RWPE1 (cell line): ENCODE results near the gene FAM50A.
A peak's percentile ranks its signal among the peaks of the same experiment; 100 is the strongest.

ENCODE experiments used
- CTCF ChIA-PET: fragments of 350-600 bp; sonication (Branson Sonifier 250); formaldehyde crosslinking; extraction: SDS; loops from one replicate; lab custom pipeline; 2021; lab: Yijun Ruan, JAX
- POLR2A ChIA-PET: fragments of 400-600 bp; formaldehyde crosslinking; extraction: SDS; loops from one replicate; lab custom pipeline; 2020; ENCODE audit warnings: antibody characterized with exemption; ENCODE audit not compliant: low non-redundant PET; lab: Yijun Ruan, JAX
- DNase-seq: peaks from one replicate; pipeline ENCODE4 v3.0.0; 2012; ENCODE audit warnings: low spot score
- H3K27ac ChIP-seq: fragments of 450-650 bp; 2 replicates; pipeline ENCODE4 v1.5.1; 2017
- TF ChIP-seq, protein P1 (sequence below): fragments of 450-650 bp; conservative IDR thresholded peaks from 2 replicates; pipeline ENCODE4 v1.5.1; 2017; ENCODE audit warnings: low read depth, mild to moderate bottlenecking

FAM50A gene

DNA sequence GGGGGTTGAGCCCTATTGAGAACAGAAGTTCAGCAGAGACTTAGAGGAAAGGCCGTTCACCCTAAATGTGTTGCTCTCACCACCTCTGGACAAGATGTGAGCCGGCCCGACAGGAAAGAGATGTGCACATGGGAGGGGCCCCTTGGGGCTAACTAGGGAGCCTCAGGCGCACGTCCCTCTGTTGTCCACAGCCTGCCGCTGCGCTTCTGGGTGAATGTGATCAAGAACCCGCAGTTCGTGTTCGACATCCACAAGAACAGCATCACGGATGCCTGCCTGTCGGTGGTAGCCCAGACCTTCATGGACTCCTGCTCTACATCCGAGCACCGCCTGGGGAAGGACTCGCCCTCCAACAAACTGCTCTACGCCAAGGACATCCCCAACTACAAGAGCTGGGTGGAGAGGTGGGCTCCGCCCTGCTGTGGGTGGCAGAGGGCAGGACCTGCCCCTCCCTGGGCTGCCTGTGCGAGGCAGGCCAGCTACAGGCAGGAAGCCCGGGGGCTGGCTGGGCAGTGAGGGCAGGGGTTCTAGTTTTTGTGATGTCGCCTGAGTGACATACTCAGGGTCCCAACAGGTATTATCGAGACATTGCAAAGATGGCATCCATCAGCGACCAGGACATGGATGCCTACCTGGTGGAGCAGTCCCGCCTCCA, 27.1 kb downstream of the FAM50A start:
- ChIA-PET CTCF (no interaction called here), POLR2A (no interaction called here)
- H3K27ac ChIP-seq: no peak overlapping the region
- no peak for DNase-seq
- TF ChIP-seq, protein P1, sequence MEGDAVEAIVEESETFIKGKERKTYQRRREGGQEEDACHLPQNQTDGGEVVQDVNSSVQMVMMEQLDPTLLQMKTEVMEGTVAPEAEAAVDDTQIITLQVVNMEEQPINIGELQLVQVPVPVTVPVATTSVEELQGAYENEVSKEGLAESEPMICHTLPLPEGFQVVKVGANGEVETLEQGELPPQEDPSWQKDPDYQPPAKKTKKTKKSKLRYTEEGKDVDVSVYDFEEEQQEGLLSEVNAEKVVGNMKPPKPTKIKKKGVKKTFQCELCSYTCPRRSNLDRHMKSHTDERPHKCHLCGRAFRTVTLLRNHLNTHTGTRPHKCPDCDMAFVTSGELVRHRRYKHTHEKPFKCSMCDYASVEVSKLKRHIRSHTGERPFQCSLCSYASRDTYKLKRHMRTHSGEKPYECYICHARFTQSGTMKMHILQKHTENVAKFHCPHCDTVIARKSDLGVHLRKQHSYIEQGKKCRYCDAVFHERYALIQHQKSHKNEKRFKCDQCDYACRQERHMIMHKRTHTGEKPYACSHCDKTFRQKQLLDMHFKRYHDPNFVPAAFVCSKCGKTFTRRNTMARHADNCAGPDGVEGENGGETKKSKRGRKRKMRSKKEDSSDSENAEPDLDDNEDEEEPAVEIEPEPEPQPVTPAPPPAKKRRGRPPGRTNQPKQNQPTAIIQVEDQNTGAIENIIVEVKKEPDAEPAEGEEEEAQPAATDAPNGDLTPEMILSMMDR: no peak

DNA sequence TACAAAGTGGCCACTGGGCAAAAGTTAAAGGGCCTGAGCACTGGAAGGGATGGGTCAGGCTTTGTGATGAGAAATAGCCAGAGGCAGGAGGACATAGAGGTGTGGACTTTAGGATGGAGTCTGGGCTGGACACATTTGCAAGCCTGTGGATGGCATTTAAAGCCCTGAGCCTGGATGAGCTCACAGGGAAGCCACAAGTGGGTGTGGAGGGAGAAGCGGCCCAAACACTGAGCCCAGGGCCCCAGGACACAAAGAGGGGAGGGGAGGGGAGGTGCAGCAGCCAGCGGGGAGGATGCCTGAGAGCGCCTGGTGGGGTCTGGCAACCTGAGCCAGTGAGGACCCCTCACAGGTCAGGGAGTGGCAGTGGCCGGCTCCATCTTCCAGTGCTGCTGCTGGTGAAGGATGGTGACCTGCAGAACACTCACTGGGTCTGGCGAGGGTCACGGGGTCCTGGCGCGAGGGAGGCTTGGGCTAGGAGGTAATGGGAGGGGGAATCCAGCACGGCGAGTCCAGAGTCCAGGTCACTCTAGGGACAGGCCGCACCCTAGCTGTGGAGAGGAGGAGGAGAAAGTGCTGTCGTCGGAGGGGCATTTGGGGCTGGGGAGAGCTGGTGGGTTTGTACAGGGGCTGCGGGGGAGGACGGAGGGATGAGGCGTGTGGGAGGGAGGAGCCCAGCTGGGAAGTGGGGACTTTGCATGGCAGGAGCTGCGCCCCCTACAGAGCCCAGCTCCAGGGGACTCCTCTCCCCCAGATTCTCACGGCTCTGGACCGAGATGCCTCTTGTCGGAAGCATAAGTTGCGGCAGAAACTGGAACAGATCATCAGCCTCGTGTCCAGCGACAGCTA, 28.1 kb downstream of the FAM50A start:
- TF ChIP-seq, protein P1: no peak
- ChIA-PET POLR2A (no interaction called here), CTCF (interaction anchor here (0.7 kb wide), 1 partner anchor 9 kb away, joined by 3 read pairs; no protein-coding TSS in a partner anchor)
- 0 out of 2 replicates have a peak overlapping the region, but pooled peaks have one; percentile 24 for H3K27ac ChIP-seq
- no peak for DNase-seq

DNA sequence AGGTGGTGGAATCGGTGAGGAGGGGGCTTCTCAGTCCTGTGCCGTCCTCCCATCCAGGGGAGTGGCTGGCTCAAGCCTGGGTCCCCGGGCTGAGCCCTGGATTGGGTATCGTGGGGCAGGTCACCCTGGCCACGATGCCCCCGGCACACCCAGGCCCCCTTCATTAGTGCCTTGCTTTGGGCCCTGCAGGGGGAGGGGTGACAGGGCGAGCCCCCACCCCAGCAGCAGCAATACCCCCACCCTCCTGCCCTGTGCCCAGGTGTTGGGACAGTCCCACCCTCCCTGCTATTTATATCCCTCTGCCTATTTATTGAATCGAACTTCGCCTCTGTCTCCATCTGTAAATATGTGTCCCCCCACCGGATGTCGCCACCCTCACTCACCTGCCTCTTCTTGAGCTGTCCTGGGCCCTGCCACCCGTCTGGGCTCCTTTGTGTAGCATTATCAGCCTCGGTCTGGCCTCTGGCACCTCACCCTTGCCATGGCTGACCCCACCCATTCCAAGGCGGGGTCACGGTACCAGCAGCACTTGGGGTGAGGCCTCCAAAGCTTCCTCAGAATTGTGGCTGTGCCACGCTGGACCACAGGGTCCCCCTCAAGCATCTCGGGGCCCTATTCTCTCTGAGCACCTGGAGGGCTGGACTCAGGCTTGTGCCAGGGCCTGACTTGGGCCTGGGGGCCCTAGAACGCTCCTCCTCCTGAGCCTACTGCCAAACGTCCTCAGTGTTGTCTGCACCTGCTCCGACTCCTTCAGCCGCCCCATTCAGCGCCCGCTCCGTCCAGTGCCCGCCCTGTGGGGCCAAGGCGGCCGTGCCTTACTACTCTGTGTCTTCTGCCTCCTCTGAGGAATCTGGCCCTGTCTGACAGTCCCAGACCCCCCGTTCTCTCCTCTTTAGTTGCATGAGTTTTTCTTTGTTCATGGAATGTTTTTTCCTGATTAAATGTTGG, 29.0 kb downstream of the FAM50A start:
- ChIA-PET CTCF (no interaction called here), POLR2A (no interaction called here)
- DNase-seq: no peak
- TF ChIP-seq, protein P1: no peak
- H3K27ac ChIP-seq: peak overlapping the region; percentile 24

DNA sequence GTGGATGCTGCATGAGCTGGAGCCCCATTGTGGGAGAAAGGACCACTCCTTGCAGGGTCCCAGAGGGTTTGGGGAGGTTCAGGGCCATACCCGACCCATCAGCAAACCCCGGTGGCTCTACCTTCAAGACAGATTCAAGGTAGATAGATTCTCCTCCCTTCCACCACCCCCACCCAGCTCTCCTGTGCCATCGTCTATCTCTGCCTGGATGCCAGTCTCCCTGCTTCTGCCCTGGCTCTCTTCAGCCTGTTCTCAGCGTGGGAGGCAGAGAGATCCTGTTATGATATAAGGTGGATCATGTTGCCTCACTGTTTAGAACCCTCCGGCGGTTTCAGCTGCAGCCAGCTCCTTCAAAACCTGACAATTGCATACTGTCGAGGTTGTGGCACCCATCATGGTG, 29.7 kb downstream of the FAM50A start:
- ChIA-PET POLR2A (no interaction called here), CTCF (no interaction called here)
- TF ChIP-seq, protein P1: no peak
- DNase-seq: no peak
- H3K27ac ChIP-seq: peak overlapping the region; percentile 24

DNA sequence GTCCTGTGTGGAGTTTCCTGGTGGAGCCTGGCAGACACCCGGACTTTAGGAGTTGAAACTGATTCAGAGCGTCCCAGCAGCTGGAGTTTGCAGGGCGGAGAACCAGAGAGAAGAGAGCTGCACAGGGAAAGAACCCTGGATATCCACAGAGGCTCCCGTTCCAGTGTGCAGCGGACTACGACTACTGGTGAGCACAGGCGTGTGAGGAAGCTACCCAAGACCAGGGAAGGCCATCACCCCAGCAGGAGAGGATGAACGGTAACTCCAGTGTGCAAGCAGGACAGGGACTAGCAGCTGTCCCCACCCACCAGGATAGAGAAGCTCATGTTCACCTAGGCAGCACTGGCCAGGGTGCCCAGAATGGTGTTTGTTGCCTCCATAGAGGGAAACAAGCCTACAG, 32.9 kb downstream of the FAM50A start:
- TF ChIP-seq, protein P1: no peak
- no peak for DNase-seq
- ChIA-PET POLR2A (interaction anchor here (0.7 kb wide), 1 partner anchor 53 kb away, joined by 3 read pairs; no protein-coding TSS in a partner anchor), CTCF (no interaction called here)
- H3K27ac ChIP-seq: peak overlapping the region; percentile 34; the same call in 1 of the 2 replicates
